IPS-18a (cell line): ENCODE results near the gene ELF4.
"Not testable (repeated sequence)": the region's sequence is repeated elsewhere in the genome, so short reads cannot be mapped to it uniquely, and the experiment has no call there.

Experiments used
- H3K27ac ChIP-seq: one replicate; pipeline ENCODE4 v1.5.1; 2013; ENCODE audit warnings: low read length
- H3K27me3 ChIP-seq: one replicate; pipeline ENCODE4 v1.6.1; 2013; ENCODE audit warnings: mild to moderate bottlenecking, low read length; ENCODE audit not compliant: control insufficient read depth, insufficient read depth
- H3K36me3 ChIP-seq: one replicate; pipeline ENCODE4 v1.6.1; 2013; ENCODE audit warnings: low read depth, low read length; ENCODE audit not compliant: control insufficient read depth
- H3K4me1 ChIP-seq: one replicate; pipeline ENCODE4 v1.6.1; 2013; ENCODE audit warnings: low read depth, low read length; ENCODE audit not compliant: control insufficient read depth
- H3K4me3 ChIP-seq: one replicate; pipeline ENCODE4 v1.5.1; 2013; ENCODE audit warnings: low read length
- H3K9ac ChIP-seq: one replicate; pipeline ENCODE4 v1.6.1; 2013; ENCODE audit warnings: mild to moderate bottlenecking, low read length, moderate library complexity
- H3K9me3 ChIP-seq: one replicate; pipeline ENCODE4 v1.6.1; 2013; ENCODE audit warnings: low read depth, low read length; ENCODE audit not compliant: control insufficient read depth

Gene ELF4

DNA sequence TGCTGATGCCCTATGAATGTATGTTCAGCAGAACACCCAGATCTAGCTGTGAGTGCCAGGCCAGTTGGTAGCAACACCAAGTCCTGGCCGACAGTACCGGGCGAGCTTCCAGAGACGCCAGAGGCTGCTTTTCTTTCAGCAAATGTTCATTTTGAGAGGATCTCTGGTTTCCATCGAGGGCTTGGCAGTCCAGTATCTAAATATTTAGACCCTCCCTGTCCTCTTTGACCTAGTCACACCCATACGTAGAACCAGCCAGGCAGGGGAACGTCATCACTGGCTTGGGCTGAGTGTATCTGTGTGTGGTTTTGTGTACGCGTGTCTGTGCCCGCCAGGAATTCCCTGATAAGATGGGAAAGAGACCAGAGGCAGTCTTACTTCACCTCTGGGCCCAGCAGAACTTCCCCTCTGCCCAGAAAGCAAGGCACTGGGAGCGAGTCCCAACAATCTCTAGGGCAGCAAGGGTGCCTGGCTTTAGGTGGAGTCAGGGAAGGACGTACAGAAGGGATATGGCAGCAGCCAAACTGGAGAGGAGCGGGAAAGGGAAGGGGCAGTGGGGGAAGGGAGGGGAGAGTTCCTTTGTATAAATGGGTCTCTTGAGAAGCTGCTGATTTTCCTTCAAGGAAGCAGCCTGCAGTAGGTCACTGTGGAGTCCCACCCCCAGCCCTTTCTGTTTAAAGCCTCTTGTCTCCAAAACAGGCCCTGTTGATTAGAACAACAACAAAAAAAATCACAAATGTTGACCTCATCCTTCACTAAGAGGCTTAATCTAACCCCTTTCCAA is 15.0 kb upstream of the ELF4 start:
- peaks cover 5% of the 10 kb centered on the region for H3K9me3 ChIP-seq
- peaks cover under 1% of the 10 kb centered on the region for H3K27me3 ChIP-seq
- H3K4me3 ChIP-seq = no peak overlapping the region
- no peak overlapping the region for H3K27ac ChIP-seq
- H3K36me3 ChIP-seq = peaks cover 15% of the 10 kb centered on the region
- no peak overlapping the region for H3K9ac ChIP-seq
- no peaks in the 10 kb centered on the region for H3K4me1 ChIP-seq

DNA sequence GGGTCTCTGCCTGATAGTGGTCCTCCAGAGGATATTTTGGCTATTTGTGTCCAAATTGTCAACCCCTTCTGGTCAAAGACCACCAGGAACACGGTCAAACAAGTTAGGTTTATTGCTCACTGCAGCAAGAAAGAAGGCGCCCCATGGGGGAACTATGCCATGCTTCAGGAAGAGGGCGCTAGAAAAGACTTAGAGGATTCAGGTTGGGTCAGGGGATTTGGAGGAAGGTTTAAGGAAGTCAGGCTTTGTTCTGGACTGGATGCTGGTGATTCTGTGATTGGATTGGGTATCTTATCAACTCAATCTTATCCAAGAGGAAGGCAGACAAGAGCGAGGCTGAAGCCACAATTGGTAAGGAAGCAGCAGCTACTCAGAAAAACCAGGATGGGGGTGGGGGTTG is 14.3 kb upstream of the ELF4 start:
- Histone ChIP-seq H3K4me3 (no peak overlapping the region), H3K27ac (no peak overlapping the region), H3K27me3 (peaks cover 7% of the 10 kb centered on the region), H3K9me3 (peaks cover 5% of the 10 kb centered on the region), H3K9ac (no peak overlapping the region), H3K4me1 (no peaks in the 10 kb centered on the region), H3K36me3 (peaks cover 9% of the 10 kb centered on the region)

DNA sequence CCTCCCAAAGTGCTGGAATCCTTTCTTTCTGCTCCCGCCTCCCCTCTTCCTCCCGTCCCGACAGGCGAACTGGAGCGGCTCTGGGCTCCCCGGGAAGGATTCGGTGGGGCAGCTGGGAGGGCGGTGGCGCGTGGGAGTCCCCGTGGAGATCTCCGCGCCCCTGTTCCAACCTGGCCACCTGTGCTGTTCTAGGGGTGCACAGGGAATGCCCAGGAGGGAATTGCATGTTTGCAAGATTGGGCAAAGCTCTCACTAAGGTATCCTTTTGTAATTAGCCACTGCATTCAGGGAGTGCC is 11.2 kb upstream of the ELF4 start:
- Histone ChIP-seq H3K4me1 (no peaks in the 10 kb centered on the region), H3K27ac (no peak overlapping the region), H3K36me3 (peaks cover under 1% of the 10 kb centered on the region), H3K4me3 (no peak overlapping the region), H3K9ac (no peak overlapping the region), H3K9me3 (peaks cover 2% of the 10 kb centered on the region), H3K27me3 (peaks cover 18% of the 10 kb centered on the region)

DNA sequence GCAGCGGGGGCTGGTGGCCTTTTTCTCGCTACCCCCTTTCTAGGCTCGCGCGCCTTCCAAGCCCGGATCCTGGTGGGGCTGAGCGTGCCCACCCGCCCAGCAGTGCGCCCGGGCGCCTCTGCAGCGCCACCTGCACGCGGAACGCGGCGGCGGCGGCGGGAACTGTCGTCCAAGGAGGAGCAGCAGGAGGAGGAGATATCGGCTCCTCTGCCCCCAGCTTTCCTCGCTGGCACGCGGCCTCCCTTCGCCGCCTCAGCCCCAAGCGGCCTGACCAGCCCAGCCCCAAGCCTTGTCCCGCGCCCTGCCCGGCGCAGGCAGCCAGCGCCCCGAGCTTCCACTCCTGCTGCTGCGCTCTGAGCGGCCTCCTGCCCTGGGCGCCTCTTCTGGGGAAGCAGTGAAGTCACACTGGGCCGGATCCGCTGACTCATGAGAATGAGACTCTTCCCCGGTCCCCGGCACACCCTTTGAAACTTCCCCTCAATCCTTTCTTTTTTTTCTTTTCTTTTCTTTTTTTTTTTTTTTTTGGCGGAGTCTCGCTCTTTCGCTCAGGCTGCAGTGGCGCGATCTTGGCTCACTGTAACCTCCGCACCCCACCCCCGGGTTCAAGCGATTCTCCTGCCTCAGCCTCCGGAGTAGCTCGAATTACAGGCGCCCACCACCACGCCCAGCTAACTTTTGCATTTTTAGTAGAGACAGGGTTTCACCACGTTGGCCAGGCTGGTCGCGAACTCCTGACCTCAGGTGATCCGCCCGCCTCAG is 10.6 kb upstream of the ELF4 start:
- Histone ChIP-seq H3K9me3 (peaks cover 2% of the 10 kb centered on the region), H3K4me1 (no peaks in the 10 kb centered on the region), H3K36me3 (no peaks in the 10 kb centered on the region), H3K4me3 (peak overlapping the region; percentile 34), H3K27me3 (peaks cover 18% of the 10 kb centered on the region), H3K9ac (no peak overlapping the region), H3K27ac (no peak overlapping the region)

DNA sequence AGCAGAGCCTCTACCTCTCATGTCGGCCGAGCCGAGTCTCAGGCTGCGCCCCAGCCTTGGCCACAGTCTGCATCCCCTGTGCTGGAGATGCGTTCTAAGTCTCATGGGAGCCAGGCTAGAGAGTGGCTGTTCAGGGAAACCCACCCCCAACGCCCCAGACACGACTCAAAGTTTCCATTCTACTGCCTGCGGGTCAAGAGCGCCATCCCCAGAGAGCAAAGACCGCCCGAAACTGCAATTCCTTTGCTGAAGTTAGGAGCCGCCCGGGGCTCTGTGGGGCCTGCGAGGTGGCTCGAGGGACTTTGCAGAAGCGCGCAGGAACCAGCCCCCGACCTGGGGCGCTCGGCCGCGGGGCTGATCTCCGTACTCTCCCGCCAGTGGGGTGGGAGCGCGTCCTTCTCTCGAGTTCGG is 10.0 kb upstream of the ELF4 start:
- Histone ChIP-seq H3K9me3 (peaks cover 2% of the 10 kb centered on the region), H3K4me3 (peak overlapping the region; percentile 34), H3K27me3 (peaks cover 18% of the 10 kb centered on the region), H3K9ac (no peak overlapping the region), H3K27ac (no peak overlapping the region), H3K4me1 (no peaks in the 10 kb centered on the region), H3K36me3 (no peaks in the 10 kb centered on the region)

DNA sequence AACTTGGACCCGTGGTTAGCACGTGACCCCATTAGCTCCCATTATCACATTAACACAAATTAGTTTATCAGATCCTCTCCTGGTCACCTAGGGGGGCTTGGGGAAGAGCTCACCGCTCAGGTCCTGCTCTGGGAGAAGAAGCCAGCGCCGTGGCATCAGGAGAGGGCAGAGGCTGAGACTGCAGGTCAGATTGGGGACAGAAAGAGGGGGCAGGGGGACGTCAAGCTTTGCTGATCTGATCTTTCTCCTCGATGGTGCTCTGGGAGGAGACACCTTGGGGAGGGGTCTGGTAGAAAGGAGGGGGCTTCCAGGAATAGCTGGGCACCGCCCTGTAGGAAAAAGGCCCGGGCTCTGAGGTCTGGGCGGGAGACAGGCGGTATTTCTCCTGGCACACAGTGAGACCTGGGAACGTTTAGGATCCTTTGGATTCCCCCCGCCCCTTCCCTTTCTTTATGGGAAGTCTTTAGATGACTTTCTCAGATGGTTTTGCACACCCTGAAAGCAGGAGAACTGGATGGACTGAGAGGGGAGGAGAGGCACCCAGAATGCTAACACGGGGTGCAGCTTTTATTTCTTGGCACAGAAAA is 9.1 kb upstream of the ELF4 start:
- H3K4me3 ChIP-seq = no peak overlapping the region
- no peaks in the 10 kb centered on the region for H3K4me1 ChIP-seq
- peaks cover 18% of the 10 kb centered on the region for H3K27me3 ChIP-seq
- peaks cover 2% of the 10 kb centered on the region for H3K9me3 ChIP-seq
- H3K9ac ChIP-seq = no peak overlapping the region
- no peak overlapping the region for H3K27ac ChIP-seq
- H3K36me3 ChIP-seq = no peaks in the 10 kb centered on the region

DNA sequence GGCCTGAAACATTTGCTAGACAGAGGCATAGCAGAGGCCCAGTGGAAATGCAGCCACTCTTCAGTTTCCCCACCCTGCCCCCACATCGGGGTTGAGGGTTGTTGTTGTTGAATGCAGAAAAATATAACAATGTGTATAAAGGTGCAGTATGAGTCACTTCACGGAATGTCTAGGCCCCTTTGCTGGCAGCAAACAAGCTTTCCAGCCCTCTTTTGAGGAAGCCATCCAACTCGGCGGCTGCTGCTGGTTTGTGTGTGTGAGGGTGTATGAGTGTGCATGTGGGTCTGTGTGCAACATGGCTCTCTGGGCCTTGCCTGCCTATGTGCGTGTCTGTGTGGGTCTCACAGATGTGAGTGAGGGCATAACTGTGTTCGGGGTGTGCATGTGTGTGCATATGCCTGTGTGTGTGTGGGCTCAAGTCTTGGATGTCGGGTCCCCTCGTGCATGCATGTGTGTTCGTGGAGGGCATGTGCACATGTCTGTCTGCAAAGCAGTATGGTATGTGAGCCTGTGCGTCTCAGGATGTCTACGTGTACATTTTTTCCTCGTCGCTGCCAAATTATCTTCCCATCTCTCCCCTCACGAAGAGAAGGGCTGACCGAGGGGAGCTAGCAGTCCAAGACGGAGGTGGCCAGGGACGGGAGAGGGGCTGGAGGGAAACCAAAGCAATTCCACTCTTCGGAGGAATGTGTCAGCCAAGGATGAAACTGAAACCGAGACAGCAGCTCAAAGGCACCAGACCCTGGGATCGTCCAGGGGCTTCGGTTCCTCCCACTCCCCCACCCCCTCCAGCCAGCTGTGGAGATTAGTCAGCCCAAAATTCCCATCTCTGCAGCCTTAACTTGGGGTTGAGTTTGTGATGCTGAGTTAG is 8.4 kb upstream of the ELF4 start:
- H3K9me3 ChIP-seq = peaks cover 2% of the 10 kb centered on the region
- no peak overlapping the region for H3K4me3 ChIP-seq
- no peak overlapping the region for H3K9ac ChIP-seq
- H3K4me1 ChIP-seq = no peaks in the 10 kb centered on the region
- peaks cover 18% of the 10 kb centered on the region for H3K27me3 ChIP-seq
- H3K36me3 ChIP-seq = no peaks in the 10 kb centered on the region
- no peak overlapping the region for H3K27ac ChIP-seq

DNA sequence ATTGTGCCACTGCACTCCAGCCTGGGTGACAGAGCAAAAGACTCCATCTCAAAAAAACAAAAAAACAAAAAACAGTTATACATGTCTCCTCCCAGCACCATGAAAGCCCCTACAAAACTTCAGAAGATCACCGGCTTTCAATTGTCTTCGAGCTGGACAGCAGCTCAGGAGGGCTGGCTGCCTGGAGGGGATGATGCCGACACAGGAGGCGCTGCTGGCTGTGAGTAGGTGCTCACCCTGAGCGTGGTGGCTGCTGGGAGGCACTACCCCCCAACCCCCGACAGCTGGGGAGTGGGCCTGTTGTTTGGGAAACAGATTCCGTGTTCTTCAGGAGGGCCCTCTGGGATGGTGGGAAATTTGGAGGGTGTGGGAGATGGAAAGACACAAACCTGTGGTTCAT is 6.9 kb upstream of the ELF4 start:
- H3K27me3 ChIP-seq = peaks cover 21% of the 10 kb centered on the region

DNA sequence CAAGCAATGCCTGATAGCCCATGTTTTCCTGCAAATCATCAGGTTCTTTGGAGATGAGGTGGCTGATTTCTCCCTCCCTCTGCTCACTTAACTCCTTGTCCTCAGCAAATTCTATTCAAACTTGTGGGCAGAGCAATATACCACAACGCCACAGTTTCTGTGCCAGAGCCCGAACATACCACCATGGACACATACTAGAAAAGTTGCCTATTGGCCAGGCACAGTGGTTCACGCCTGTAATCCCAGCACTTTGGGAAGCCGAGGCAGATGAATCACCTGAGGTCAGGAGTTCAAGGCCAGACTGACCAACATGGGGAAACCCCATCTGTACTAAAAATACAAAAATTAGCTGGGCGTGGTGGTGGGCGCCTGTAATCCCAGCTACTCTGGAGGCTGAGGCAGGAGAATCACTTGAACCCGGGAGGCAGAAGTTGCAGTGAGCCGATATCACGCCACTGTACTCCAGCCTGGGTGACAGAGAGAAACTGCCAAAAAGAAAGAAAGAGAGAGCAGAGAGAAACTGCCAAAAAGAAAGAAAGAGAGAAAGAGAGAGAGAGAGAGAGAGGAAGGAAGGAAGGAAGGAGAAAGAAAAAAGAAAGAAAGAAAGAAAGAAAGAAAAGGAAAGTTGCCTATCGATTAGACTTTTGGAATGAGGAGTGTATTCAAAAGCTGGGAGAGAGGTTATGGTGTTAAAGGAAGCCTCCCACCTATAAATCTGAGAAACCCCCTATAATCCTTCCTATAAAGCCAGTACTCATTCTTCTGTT is 5.0 kb upstream of the ELF4 start:
- not testable (repeated sequence) for H3K4me1 ChIP-seq, H3K9ac ChIP-seq, H3K9me3 ChIP-seq, H3K27ac ChIP-seq, H3K36me3 ChIP-seq, H3K4me3 ChIP-seq
- H3K27me3 ChIP-seq = peaks cover 34% of the 10 kb centered on the region

More for the DNA sequence above, 6.9 kb upstream of the ELF4 start:
- H3K9me3 ChIP-seq = peaks cover 2% of the 10 kb centered on the region
- no peaks in the 10 kb centered on the region for H3K4me1 ChIP-seq
- H3K4me3 ChIP-seq = no peak overlapping the region
- H3K27ac ChIP-seq = no peak overlapping the region
- H3K9ac ChIP-seq = no peak overlapping the region
- H3K36me3 ChIP-seq = no peaks in the 10 kb centered on the region

DNA sequence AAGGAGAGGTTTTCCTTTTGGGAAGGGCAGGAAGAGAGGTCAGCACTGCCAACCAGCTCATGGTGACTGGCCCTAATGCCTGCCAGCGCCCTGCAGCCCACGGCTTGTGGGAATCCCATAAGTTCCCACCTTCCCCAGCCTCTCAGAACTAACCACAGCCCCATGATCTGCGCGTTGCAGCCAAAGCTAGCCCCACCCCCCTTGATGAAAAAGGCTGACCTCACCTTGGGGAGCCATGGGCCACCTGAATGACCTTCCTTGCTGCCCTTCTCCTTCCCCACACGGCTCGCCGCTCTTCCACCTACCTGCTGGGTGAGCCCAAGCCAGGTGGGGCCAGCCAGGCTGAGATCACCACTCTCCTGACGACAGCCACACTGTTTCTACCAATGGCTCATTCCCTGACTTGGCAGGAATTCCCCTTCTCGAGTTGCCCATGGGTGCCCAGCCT is 3.9 kb upstream of the ELF4 start:
- Histone ChIP-seq H3K9ac (no peak overlapping the region), H3K4me3 (no peak overlapping the region), H3K9me3 (peaks cover 2% of the 10 kb centered on the region), H3K27ac (no peak overlapping the region), H3K36me3 (no peaks in the 10 kb centered on the region), H3K27me3 (peaks cover 34% of the 10 kb centered on the region), H3K4me1 (no peaks in the 10 kb centered on the region)
